ENCODE data around the gene CHCHD1.
A peak's percentile ranks its signal among the peaks of the same experiment; 100 is the strongest.

The CHCHD1 gene

GRCh38 chr10:73809061-73809818 lies 27.4 kb downstream of the CHCHD1 start:
- Histone ChIP-seq H3K4me2 (no peak overlapping the region), H4K20me1 (ENCODE audit: insufficient read depth) (no peaks in the 10 kb centered on the region), H3K4me1 (ENCODE audit: low read depth, poor library complexity, severe bottlenecking) (peaks cover 25% of the 10 kb centered on the region), H3K36me3 (ENCODE audit: insufficient read depth) (no peaks in the 10 kb centered on the region), H3K4me3 (IDR thresholded peaks at IDR 0.05; ENCODE audit: insufficient read depth, low read depth, low read length) (no peak overlapping the region), H2AFZ (ENCODE audit: low read depth) (no peak overlapping the region), H3K9ac (no peak overlapping the region), H3K27ac (no peak overlapping the region), H3K79me2 (ENCODE audit: insufficient read depth, low read depth) (no peaks in the 10 kb centered on the region), H3K27me3 (ENCODE audit: insufficient read depth, low read depth) (no peaks in the 10 kb centered on the region)
- TF ChIP-seq CTCF (conservative IDR thresholded peaks at IDR 0.05; ENCODE audit: low read depth, low read length) = no peak

GRCh38 chr10:73810358-73810734 lies 28.5 kb downstream of the CHCHD1 start:
- Histone ChIP-seq H3K9ac (peak overlapping the region; percentile 57; the same call in 1 of the 2 replicates), H3K4me1 (ENCODE audit: low read depth, poor library complexity, severe bottlenecking) (peaks cover 14% of the 10 kb centered on the region), H2AFZ (ENCODE audit: low read depth) (peak overlapping the region; percentile 59; the same call in 1 of the 2 replicates), H3K4me2 (peak overlapping the region; percentile 62), H3K79me2 (ENCODE audit: insufficient read depth, low read depth) (no peaks in the 10 kb centered on the region), H4K20me1 (ENCODE audit: insufficient read depth) (no peaks in the 10 kb centered on the region), H3K36me3 (ENCODE audit: insufficient read depth) (no peaks in the 10 kb centered on the region), H3K4me3 (IDR thresholded peaks at IDR 0.05; ENCODE audit: insufficient read depth, low read depth, low read length) (no peak overlapping the region), H3K27me3 (ENCODE audit: insufficient read depth, low read depth) (no peaks in the 10 kb centered on the region), H3K27ac (no peak overlapping the region; the same call in 1 of the 2 replicates)
- no peak for TF ChIP-seq CTCF (conservative IDR thresholded peaks at IDR 0.05; ENCODE audit: low read depth, low read length)

- H3K4me3 ChIP-seq (IDR thresholded peaks at IDR 0.05; ENCODE audit: insufficient read depth, low read depth, low read length) = no peak overlapping the region
- H3K9ac ChIP-seq = peak overlapping the region; percentile 57
- peak overlapping the region; percentile 62 for H3K4me2 ChIP-seq
- peaks cover 8% of the 10 kb centered on the region for H3K4me1 ChIP-seq (ENCODE audit: low read depth, poor library complexity, severe bottlenecking)
- H3K27me3 ChIP-seq (ENCODE audit: insufficient read depth, low read depth) = no peaks in the 10 kb centered on the region
- no peaks in the 10 kb centered on the region for H4K20me1 ChIP-seq (ENCODE audit: insufficient read depth)
- no peaks in the 10 kb centered on the region for H3K79me2 ChIP-seq (ENCODE audit: insufficient read depth, low read depth)
- TF ChIP-seq CTCF (conservative IDR thresholded peaks at IDR 0.05; ENCODE audit: low read depth, low read length) = no peak
- H3K36me3 ChIP-seq (ENCODE audit: insufficient read depth) = no peaks in the 10 kb centered on the region
- peak overlapping the region; percentile 59 for H2AFZ ChIP-seq (ENCODE audit: low read depth)
- H3K27ac ChIP-seq = peak overlapping the region; percentile 49; the same call in 1 of the 2 replicates
Observed at GRCh38 chr10:73810735-73811465, 29.1 kb downstream of the CHCHD1 start.

GRCh38 chr10:73812657-73813056 lies 30.8 kb downstream of the CHCHD1 start:
- Histone ChIP-seq H3K79me2 (ENCODE audit: insufficient read depth, low read depth) (no peaks in the 10 kb centered on the region), H3K9ac (no peak overlapping the region), H3K27ac (peak overlapping the region; percentile 13; the same call in 1 of the 2 replicates), H2AFZ (ENCODE audit: low read depth) (no peak overlapping the region), H3K4me2 (no peak overlapping the region), H3K4me1 (ENCODE audit: low read depth, poor library complexity, severe bottlenecking) (peaks cover 8% of the 10 kb centered on the region), H3K4me3 (IDR thresholded peaks at IDR 0.05; ENCODE audit: insufficient read depth, low read depth, low read length) (no peak overlapping the region), H4K20me1 (ENCODE audit: insufficient read depth) (no peaks in the 10 kb centered on the region), H3K36me3 (ENCODE audit: insufficient read depth) (no peaks in the 10 kb centered on the region), H3K27me3 (ENCODE audit: insufficient read depth, low read depth) (no peaks in the 10 kb centered on the region)
- TF ChIP-seq CTCF (conservative IDR thresholded peaks at IDR 0.05; ENCODE audit: low read depth, low read length) = no peak
